Measurements from ENCODE around the gene FBRS.
"Not testable (repeated sequence)": the region's sequence is repeated elsewhere in the genome, so short reads cannot be mapped to it uniquely, and the experiment has no call there.

Gene FBRS

DNA sequence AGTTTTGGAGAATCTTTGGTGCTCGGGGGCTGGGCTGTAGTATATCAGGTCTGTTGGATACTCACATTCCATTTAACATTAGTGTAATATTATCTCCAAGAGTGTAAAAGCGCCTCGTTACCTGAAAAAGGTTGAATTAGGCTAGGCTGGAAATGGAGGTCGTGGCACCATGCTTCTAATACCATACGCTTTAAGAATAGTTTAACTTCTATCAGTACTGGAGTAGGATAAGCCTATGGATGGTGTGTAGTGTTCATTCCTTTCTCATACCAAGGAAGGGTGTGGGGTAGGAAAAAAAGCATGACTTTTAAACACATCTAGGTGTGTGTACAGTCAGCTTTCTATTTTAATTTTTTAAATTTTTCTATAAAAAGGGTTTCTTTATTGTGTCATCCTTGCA lies 42.7 kb downstream of the FBRS start:
- in situ Hi-C loops (cut with HindIII; ENCODE audit: low pct_ligation_motif_present, low sequenced_read_pairs) = no loop called here
- no peak overlapping the region for H3K4me3 ChIP-seq (ENCODE audit: low read depth, low read length)

DNA sequence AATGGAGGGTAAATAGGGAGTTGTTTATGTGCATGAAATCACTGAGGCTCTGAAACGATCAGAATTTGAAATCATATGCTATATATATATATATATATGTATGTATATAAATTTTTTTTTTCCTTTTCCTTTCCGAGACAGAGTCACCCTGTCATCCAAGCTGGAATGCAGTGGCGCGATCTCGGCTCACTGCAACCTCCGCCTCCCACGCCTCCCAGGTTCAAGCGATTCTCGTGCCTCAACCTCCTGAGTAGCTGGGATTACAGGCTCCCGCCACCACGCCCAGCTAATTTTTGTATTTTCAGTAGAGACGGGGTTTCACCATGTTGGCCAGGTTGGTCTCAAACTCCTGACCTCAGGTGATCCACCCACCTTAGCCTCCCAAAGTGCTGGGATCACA lies 44.8 kb downstream of the FBRS start:
- peaks cover 62% of the 10 kb centered on the region for H3K36me3 ChIP-seq (replicated peaks)
- H3K27ac ChIP-seq; H3K4me3 ChIP-seq (ENCODE audit: low read depth, low read length); H3K27me3 ChIP-seq (replicated peaks); in situ Hi-C loops (cut with HindIII; ENCODE audit: low pct_ligation_motif_present, low sequenced_read_pairs); DNase-seq: not testable (repeated sequence)

More for the DNA sequence above, 42.7 kb downstream of the FBRS start:
- no peak for DNase-seq
- TF ChIP-seq, protein P1, sequence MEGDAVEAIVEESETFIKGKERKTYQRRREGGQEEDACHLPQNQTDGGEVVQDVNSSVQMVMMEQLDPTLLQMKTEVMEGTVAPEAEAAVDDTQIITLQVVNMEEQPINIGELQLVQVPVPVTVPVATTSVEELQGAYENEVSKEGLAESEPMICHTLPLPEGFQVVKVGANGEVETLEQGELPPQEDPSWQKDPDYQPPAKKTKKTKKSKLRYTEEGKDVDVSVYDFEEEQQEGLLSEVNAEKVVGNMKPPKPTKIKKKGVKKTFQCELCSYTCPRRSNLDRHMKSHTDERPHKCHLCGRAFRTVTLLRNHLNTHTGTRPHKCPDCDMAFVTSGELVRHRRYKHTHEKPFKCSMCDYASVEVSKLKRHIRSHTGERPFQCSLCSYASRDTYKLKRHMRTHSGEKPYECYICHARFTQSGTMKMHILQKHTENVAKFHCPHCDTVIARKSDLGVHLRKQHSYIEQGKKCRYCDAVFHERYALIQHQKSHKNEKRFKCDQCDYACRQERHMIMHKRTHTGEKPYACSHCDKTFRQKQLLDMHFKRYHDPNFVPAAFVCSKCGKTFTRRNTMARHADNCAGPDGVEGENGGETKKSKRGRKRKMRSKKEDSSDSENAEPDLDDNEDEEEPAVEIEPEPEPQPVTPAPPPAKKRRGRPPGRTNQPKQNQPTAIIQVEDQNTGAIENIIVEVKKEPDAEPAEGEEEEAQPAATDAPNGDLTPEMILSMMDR (IDR thresholded peaks at IDR 0.05; ENCODE audit: low read depth, low read length, missing control alignments) = no peak
- peak overlapping the region; percentile 60 for H3K27ac ChIP-seq
- peaks cover 43% of the 10 kb centered on the region for H3K36me3 ChIP-seq (replicated peaks)
- no peaks in the 10 kb centered on the region for H3K27me3 ChIP-seq (replicated peaks)

DNA sequence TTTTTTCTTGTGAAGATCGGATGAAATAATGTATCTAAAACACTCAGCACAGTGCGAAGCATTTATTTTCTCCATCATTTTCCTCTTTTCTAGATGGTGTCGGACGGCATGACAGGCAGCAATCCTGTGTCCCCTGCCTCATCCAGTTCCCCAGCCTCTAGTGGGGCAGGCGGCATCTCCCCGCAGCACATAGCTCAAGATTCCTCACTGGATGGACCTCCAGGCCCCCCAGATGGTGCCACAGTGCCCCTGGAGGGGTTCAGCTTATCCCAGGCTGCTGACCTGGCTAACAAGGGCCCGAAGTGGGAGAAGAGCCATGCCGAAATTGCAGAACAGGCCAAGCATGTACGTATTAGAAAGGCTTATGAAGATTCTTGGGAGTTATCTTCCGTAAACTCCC lies 45.7 kb downstream of the FBRS start:
- TF ChIP-seq, protein P1 (IDR thresholded peaks at IDR 0.05; ENCODE audit: low read depth, low read length, missing control alignments) = no peak
- H3K4me3 ChIP-seq (ENCODE audit: low read depth, low read length) = no peak overlapping the region
- in situ Hi-C loops (cut with HindIII; ENCODE audit: low pct_ligation_motif_present, low sequenced_read_pairs) = no loop called here
- H3K27ac ChIP-seq = no peak overlapping the region
- no peak for DNase-seq
- no peaks in the 10 kb centered on the region for H3K27me3 ChIP-seq (replicated peaks)
- peaks cover 71% of the 10 kb centered on the region for H3K36me3 ChIP-seq (replicated peaks)

DNA sequence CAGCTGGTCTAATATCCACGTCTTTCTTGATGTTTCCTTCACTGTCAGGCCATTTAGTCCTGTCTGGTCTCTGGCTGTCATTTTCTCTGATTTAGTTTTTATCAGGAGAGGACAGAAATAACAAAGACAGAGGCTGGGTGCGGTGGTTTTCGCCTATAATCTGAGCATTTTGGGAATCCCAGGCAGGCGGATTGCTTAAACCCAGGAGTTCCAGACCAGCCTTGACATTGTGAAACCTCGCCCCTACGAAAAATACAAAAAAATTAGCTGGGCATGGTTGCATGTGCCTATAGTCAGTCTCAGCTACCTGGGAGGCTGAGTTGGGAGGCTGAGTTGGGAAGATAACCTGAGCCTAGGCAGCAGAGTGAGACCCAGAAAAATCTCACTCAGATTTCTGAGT lies 47.8 kb downstream of the FBRS start:
- Histone ChIP-seq H3K27ac (no peak overlapping the region), H3K36me3 (replicated peaks) (peaks cover 86% of the 10 kb centered on the region), H3K27me3 (replicated peaks) (no peaks in the 10 kb centered on the region), H3K4me3 (ENCODE audit: low read depth, low read length) (no peak overlapping the region)
- in situ Hi-C loops (cut with HindIII; ENCODE audit: low pct_ligation_motif_present, low sequenced_read_pairs) = no loop called here
- no peak for DNase-seq
- TF ChIP-seq, protein P1 (IDR thresholded peaks at IDR 0.05; ENCODE audit: low read depth, low read length, missing control alignments) = no peak

DNA sequence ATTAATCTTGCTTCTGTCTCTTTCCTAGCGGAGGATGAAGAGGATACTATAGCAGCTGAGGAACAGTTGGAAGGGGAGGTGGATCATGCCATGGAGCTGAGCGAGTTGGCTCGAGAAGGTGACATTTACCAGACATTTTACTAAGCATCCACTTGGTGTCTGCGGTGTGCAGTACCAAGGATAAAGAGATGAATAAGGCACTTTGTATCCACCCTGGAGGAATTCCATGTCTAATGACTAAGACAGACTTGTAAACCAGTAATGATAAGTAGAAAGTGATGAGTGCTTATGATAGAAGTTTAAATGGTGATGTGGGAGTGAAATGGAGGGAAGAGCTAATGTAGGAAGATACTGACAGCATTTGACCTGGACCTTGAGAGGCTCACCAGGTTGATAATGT lies 52.7 kb downstream of the FBRS start:
- TF ChIP-seq, protein P1 (IDR thresholded peaks at IDR 0.05; ENCODE audit: low read depth, low read length, missing control alignments) = no peak
- Histone ChIP-seq H3K36me3 (replicated peaks) (peaks cover 86% of the 10 kb centered on the region), H3K27me3 (replicated peaks) (no peaks in the 10 kb centered on the region), H3K27ac (no peak overlapping the region), H3K4me3 (ENCODE audit: low read depth, low read length) (no peak overlapping the region)
- no peak for DNase-seq
- in situ Hi-C loops (cut with HindIII; ENCODE audit: low pct_ligation_motif_present, low sequenced_read_pairs) = no loop called here

DNA sequence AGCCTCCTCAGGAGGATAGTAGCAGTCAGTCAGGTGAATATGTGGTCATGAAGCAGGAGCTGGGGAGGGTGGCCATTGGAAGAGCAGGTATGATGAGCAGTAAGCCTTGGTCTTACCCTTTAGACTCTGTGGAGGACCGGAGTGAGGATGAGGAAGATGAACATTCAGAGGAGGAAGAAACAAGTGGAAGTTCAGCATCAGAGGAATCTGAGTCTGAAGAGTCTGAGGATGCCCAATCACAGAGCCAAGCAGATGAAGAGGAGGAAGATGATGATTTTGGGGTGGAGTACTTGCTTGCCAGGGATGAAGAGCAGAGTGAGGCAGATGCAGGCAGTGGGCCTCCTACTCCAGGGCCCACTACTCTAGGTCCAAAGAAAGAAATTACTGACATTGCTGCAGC lies 53.5 kb downstream of the FBRS start:
- DNase-seq = no peak
- Histone ChIP-seq H3K27me3 (replicated peaks) (no peaks in the 10 kb centered on the region), H3K4me3 (ENCODE audit: low read depth, low read length) (no peak overlapping the region), H3K36me3 (replicated peaks) (peaks cover 88% of the 10 kb centered on the region), H3K27ac (no peak overlapping the region)
- TF ChIP-seq, protein P1 (IDR thresholded peaks at IDR 0.05; ENCODE audit: low read depth, low read length, missing control alignments) = no peak
- in situ Hi-C loops (cut with HindIII; ENCODE audit: low pct_ligation_motif_present, low sequenced_read_pairs) = no loop called here

All from brain microvascular endothelial cell (primary cell).